ENCODE measurements around the gene LARP1. TPM values are rescaled to one million over a fixed set of nuclear protein-coding genes. Genes with fewer than 3 reads are reported as not detected.
"Not testable (repeated sequence)": the region's sequence is repeated elsewhere in the genome, so short reads cannot be mapped to it uniquely, and the experiment has no call there.

The LARP1 gene
- total and polyA plus RNA-seq, 2 donors (not counting 1 experiment from before 2014, with no cell fraction given): 59.6 to 150 TPM

- H3K4me1 ChIP-seq (ENCODE audit: control insufficient read depth in 2 of 2, insufficient read depth in 2 of 2, low read length in 2 of 2); H3K4me3 ChIP-seq (ENCODE audit: control extremely low read depth in 1 of 5, extremely low read depth in 1 of 5, insufficient read depth in 1 of 5, low read depth in 2 of 5, low read length in 4 of 5); H3K4me3 Mint-ChIP-seq; H3K79me2 ChIP-seq (ENCODE audit: control insufficient read depth, insufficient read depth, low read length); H3K4me1 Mint-ChIP-seq; H3K36me3 ChIP-seq (replicated peaks in 1 of 2; ENCODE audit: control extremely low read depth in 1 of 2, control insufficient read depth in 1 of 2, extremely low read depth in 1 of 2, insufficient read depth in 2 of 2, low read length in 1 of 2); H2AFZ ChIP-seq (ENCODE audit: insufficient read depth, low read depth, low read length, poor library complexity, severe bottlenecking); H3K9me3 ChIP-seq (ENCODE audit: control extremely low read depth in 1 of 3, control insufficient read depth in 2 of 3, insufficient read depth in 1 of 3, low read length in 2 of 3); H3K27me3 ChIP-seq (replicated peaks in 1 of 4; ENCODE audit: control extremely low read depth in 1 of 4, control insufficient read depth in 3 of 4, insufficient read depth in 4 of 4, low read length in 3 of 4); intact Hi-C loops (cut with micrococcal nuclease); H4K20me1 ChIP-seq (ENCODE audit: control insufficient read depth, insufficient read depth, low read length, poor library complexity, severe bottlenecking); H3K4me2 ChIP-seq (replicated peaks; ENCODE audit: low read depth, low read length, poor library complexity, severe bottlenecking); CTCF ChIA-PET; H3K9ac ChIP-seq (ENCODE audit: low read length); H3K27ac ChIP-seq (ENCODE audit: low read length in 2 of 2); H3K27me3 Mint-ChIP-seq; POLR2A ChIA-PET; ATAC-seq (ENCODE audit: low read depth); DNase-seq; H3K9me3 Mint-ChIP-seq (ENCODE audit: insufficient read depth); H3K27ac Mint-ChIP-seq: not testable (repeated sequence)
- WGBS (ENCODE audit: insufficient coverage): 100% methylated on average over 1 of the region's 1 CpG
These were observed 18.8 kb upstream of the LARP1 start for GRCh38 chr5:154736372-154736771.

- H3K4me1 Mint-ChIP-seq: peaks cover 2% of the 10 kb centered on the region
- H3K4me2 ChIP-seq (replicated peaks; ENCODE audit: low read depth, low read length, poor library complexity, severe bottlenecking): no peak overlapping the region
- H3K27me3 ChIP-seq (replicated peaks in 1 of 4; ENCODE audit: control extremely low read depth in 1 of 4, control insufficient read depth in 3 of 4, insufficient read depth in 4 of 4, low read length in 3 of 4): no peaks in the 10 kb centered on the region
- H3K36me3 ChIP-seq (replicated peaks in 1 of 2; ENCODE audit: control extremely low read depth in 1 of 2, control insufficient read depth in 1 of 2, extremely low read depth in 1 of 2, insufficient read depth in 2 of 2, low read length in 1 of 2): no peaks in the 10 kb centered on the region
- DNase-seq: no peak
- H3K27me3 Mint-ChIP-seq: no peaks in the 10 kb centered on the region
- H3K9me3 Mint-ChIP-seq (ENCODE audit: insufficient read depth): no peaks in the 10 kb centered on the region
- H3K9me3 ChIP-seq (ENCODE audit: control extremely low read depth in 1 of 3, control insufficient read depth in 2 of 3, insufficient read depth in 1 of 3, low read length in 2 of 3): no peaks in the 10 kb centered on the region
- H3K27ac ChIP-seq (ENCODE audit: low read length in 2 of 2): no peak overlapping the region
- H3K27ac Mint-ChIP-seq: no peak overlapping the region
- no peaks in the 10 kb centered on the region for H4K20me1 ChIP-seq (ENCODE audit: control insufficient read depth, insufficient read depth, low read length, poor library complexity, severe bottlenecking)
- no peaks in the 10 kb centered on the region for H3K79me2 ChIP-seq (ENCODE audit: control insufficient read depth, insufficient read depth, low read length)
- no peak overlapping the region for H3K9ac ChIP-seq (ENCODE audit: low read length)
- ChIA-PET CTCF (interaction anchor here (0.7 to 1.1 kb wide), 2 partner anchors 55 to 87 kb away, joined by 3 read pairs; no protein-coding TSS in a partner anchor), POLR2A (interaction anchor here (0.6 kb wide), 1 partner anchor 8 kb away, joined by 4 read pairs; no protein-coding TSS in a partner anchor)
- H3K4me3 Mint-ChIP-seq: no peak overlapping the region
- H3K4me3 ChIP-seq (ENCODE audit: control extremely low read depth in 1 of 5, extremely low read depth in 1 of 5, insufficient read depth in 1 of 5, low read depth in 2 of 5, low read length in 4 of 5): no peak overlapping the region
- TF ChIP-seq EZH2 (IDR thresholded peaks at IDR 0.05; ENCODE audit: borderline replicate concordance, insufficient read depth, low read depth, low read length, poor library complexity, severe bottlenecking): no peak
- TF ChIP-seq CTCF (IDR thresholded peaks at IDR 0.05): no peak
- 95% methylated on average over 6 of the region's 6 CpGs for WGBS (ENCODE audit: insufficient coverage)
- intact Hi-C loops (cut with micrococcal nuclease): no loop called here
- no peak for ATAC-seq (ENCODE audit: low read depth)
- H3K4me1 ChIP-seq (ENCODE audit: control insufficient read depth in 2 of 2, insufficient read depth in 2 of 2, low read length in 2 of 2): no peaks in the 10 kb centered on the region
- H2AFZ ChIP-seq (ENCODE audit: insufficient read depth, low read depth, low read length, poor library complexity, severe bottlenecking): no peak overlapping the region
These were observed 17.4 kb upstream of the LARP1 start for GRCh38 chr5:154737667-154738320.
